Stomach (tissue), 9 donors: ENCODE results near the gene WNT5A. TPM values are rescaled to one million over a fixed set of nuclear protein-coding genes. Genes with fewer than 3 reads are reported as not detected.

Experiments used
- DNase-seq, 2 donors: peaks; one replicate each; pipeline versions ENCODE4 v3.0.0 to v3.0.0-alpha.2; 2013 to 2019
- H3K27ac ChIP-seq, 5 donors: fragments of 200-600 bp in 4 of 5; sonication (generic) in 4 of 5; one replicate each; pipeline ENCODE4 v1.5.1; 2013 to 2019; ENCODE audit warnings: mild to moderate bottlenecking in 1 of 5, moderate library complexity in 1 of 5
- H3K27me3 ChIP-seq, 3 donors: fragments of 200-600 bp; sonication (generic); one replicate each; pipeline ENCODE4 v1.5.1; 2017 to 2019; ENCODE audit warnings: mixed run types in 1 of 3
- H3K36me3 ChIP-seq, 4 donors: fragments of 200-600 bp; sonication (generic); 1 replicate in 3 of 4; 2 replicates in 1 of 4; pipeline ENCODE4 v1.5.1; 2016 to 2019
- H3K4me1 ChIP-seq, 4 donors: fragments of 200-600 bp; sonication (generic); one replicate each; pipeline ENCODE4 v1.5.1; 2016 to 2019
- H3K4me3 ChIP-seq, 4 donors: fragments of 200-600 bp; sonication (generic) in 3 of 4; one replicate each; pipeline ENCODE4 v1.5.1; 2016 to 2019; ENCODE audit warnings: mild to moderate bottlenecking in 1 of 4
- H3K9me3 ChIP-seq, 4 donors: fragments of 200-600 bp; sonication (generic); one replicate each; pipeline ENCODE4 v1.5.1; 2016 to 2019
- CTCF ChIP-seq, 7 experiments: fragments of 450-650 bp in 4 of 7; fragments of 200-600 bp in 3 of 7; sonication (generic) in 3 of 7; IDR thresholded peaks; one replicate each; pipeline ENCODE4 v1.5.1; 2016 to 2019; ENCODE audit warnings: antibody characterized with exemption in 7 of 7, control low read depth in 2 of 7, mild to moderate bottlenecking in 1 of 7
- EP300 ChIP-seq: sonication (generic); formaldehyde crosslinking; IDR thresholded peaks from one replicate; pipeline ENCODE4 v1.6.1; 2017; ENCODE audit warnings: antibody characterized with exemption
- POLR2A ChIP-seq, 4 donors: fragments of 450-650 bp; IDR thresholded peaks; one replicate each; pipeline ENCODE4 v1.6.1; 2016; ENCODE audit warnings: antibody characterized with exemption in 4 of 4, control low read depth in 2 of 4, mild to moderate bottlenecking in 1 of 4, moderate library complexity in 1 of 4
- POLR2AphosphoS5 ChIP-seq, 3 donors: sonication (generic); formaldehyde crosslinking; IDR thresholded peaks; one replicate each; pipeline ENCODE4 v1.6.1; 2016; ENCODE audit warnings: antibody characterized with exemption in 3 of 3
- WGBS, 5 donors: extraction: QIAGEN DNeasy Blood & Tissue Kit in 3 of 5; methylation state at CpG; one replicate each; pipeline versions ENCODE4 v1.1.5 to v1.1.7; 2013 to 2018; 5-methylcytosine and 5-hydroxymethylcytosine counted together
- intact Hi-C: fragments of 100-400 bp; cut with DNase I; formaldehyde crosslinking; loops from one replicate; pipeline ENCODE4 v1.15.1; 2023; ENCODE audit warnings: low total_unique reads
- polyA plus RNA-seq, 3 donors: library from polyadenylated mRNA; stranded (reverse); fragments of 200-250 nt; gene quantifications; one replicate each; pipeline ENCODE4 v1.2.3, GENCODE V29; 2013
- total RNA-seq, 5 donors: library from RNA; depleted of rRNA; stranded (reverse); fragments of >200 nt; gene quantifications; one replicate each; pipeline versions ENCODE4 v1.1.0 to v1.2.3, GENCODE V29; 2014 to 2016
- donor health status: healthy with polysubstance abuse.
- donor health status: Bipolar disorder and iron deficiency.
- donor health status: healthy.

Gene WNT5A
- total and polyA plus RNA-seq, 8 donors = 1.2 to 44.2 (median 4.9) TPM

- H3K36me3 ChIP-seq = peaks cover 0 to 6% (median 2%) of the 10 kb centered on the region in 4 donors
- H3K4me1 ChIP-seq = peaks cover 0 to 6% (median 0%) of the 10 kb centered on the region in 4 donors
- intact Hi-C loops = no loop called here
- 71 to 81% (median 76%) methylated on average over 8 of the region's 8 CpGs for WGBS, 5 donors
- peaks cover 0 to 5% (median 0%) of the 10 kb centered on the region in 3 donors for H3K27me3 ChIP-seq
- DNase-seq = no peak
- no peak overlapping the region for H3K4me3 ChIP-seq
- H3K9me3 ChIP-seq = no peaks in the 10 kb centered on the region
- TF ChIP-seq POLR2A (IDR thresholded peaks at IDR 0.05) = no peak
- no peak for TF ChIP-seq POLR2AphosphoS5 (IDR thresholded peaks at IDR 0.05)
- no peak for TF ChIP-seq EP300
- TF ChIP-seq CTCF (IDR thresholded peaks at IDR 0.05) = no peak
- no peak overlapping the region for H3K27ac ChIP-seq
Measured at GRCh38 chr3:55471522-55472280, 15.4 kb downstream of the WNT5A start.

GRCh38 chr3:55471084-55471483, 16.0 kb downstream of the WNT5A start:
- Histone ChIP-seq H3K27ac (no peak overlapping the region), H3K36me3 (peaks cover 0 to 6% (median 2%) of the 10 kb centered on the region in 4 donors), H3K4me3 (no peak overlapping the region), H3K27me3 (peaks cover 0 to 5% (median 0%) of the 10 kb centered on the region in 3 donors), H3K4me1 (peaks cover 0 to 6% (median 0%) of the 10 kb centered on the region in 4 donors), H3K9me3 (no peaks in the 10 kb centered on the region)
- no peak for DNase-seq
- 71 to 98% (median 93%) methylated on average over 4 of the region's 4 CpGs for WGBS, 5 donors
- intact Hi-C loops = no loop called here
- TF ChIP-seq EP300 = no peak
- no peak for TF ChIP-seq CTCF (IDR thresholded peaks at IDR 0.05)
- no peak for TF ChIP-seq POLR2AphosphoS5 (IDR thresholded peaks at IDR 0.05)
- no peak for TF ChIP-seq POLR2A (IDR thresholded peaks at IDR 0.05)

- intact Hi-C loops = no loop called here
- peaks cover 0 to 5% (median 0%) of the 10 kb centered on the region in 3 donors for H3K27me3 ChIP-seq
- no peak overlapping the region for H3K27ac ChIP-seq
- peaks cover 0 to 6% (median 2%) of the 10 kb centered on the region in 4 donors for H3K36me3 ChIP-seq
- WGBS, 5 donors = 95 to 97% (median 96%) methylated on average over 27 to 32 of the region's 32 CpGs
- DNase-seq = no peak
- H3K4me1 ChIP-seq = peaks cover 0 to 6% (median 0%) of the 10 kb centered on the region in 4 donors
- no peak overlapping the region for H3K4me3 ChIP-seq
- H3K9me3 ChIP-seq = no peaks in the 10 kb centered on the region
- TF ChIP-seq EP300 (no peak), CTCF (IDR thresholded peaks at IDR 0.05) (no peak), POLR2AphosphoS5 (IDR thresholded peaks at IDR 0.05) (no peak), POLR2A (IDR thresholded peaks at IDR 0.05) (no peak)
Measured at GRCh38 chr3:55469957-55470526, 17.1 kb downstream of the WNT5A start.

GRCh38 chr3:55468251-55468650, 18.9 kb downstream of the WNT5A start:
- intact Hi-C loops = no loop called here
- 83 to 92% (median 87%) methylated on average over 5 of the region's 5 CpGs for WGBS, 5 donors
- DNase-seq = no peak
- H3K36me3 ChIP-seq = peaks cover 0 to 6% (median 2%) of the 10 kb centered on the region in 4 donors
- no peaks in the 10 kb centered on the region for H3K27me3 ChIP-seq
- H3K4me1 ChIP-seq = peaks cover 0 to 6% (median 0%) of the 10 kb centered on the region in 4 donors
- H3K4me3 ChIP-seq = no peak overlapping the region
- H3K9me3 ChIP-seq = no peaks in the 10 kb centered on the region
- H3K27ac ChIP-seq = no peak overlapping the region
- TF ChIP-seq POLR2AphosphoS5 (IDR thresholded peaks at IDR 0.05) = no peak
- no peak for TF ChIP-seq CTCF (IDR thresholded peaks at IDR 0.05)
- TF ChIP-seq EP300 = no peak
- no peak for TF ChIP-seq POLR2A (IDR thresholded peaks at IDR 0.05)
